IgD-negative memory B cell (primary cell): Measurements from ENCODE around the gene FCMR. TPM values are rescaled to one million over a fixed set of nuclear protein-coding genes. Genes with fewer than 3 reads are reported as not detected.

Experiments used
- polyA plus RNA-seq: library from polyadenylated mRNA; unstranded; fragments of 300-500 nt; fragmentation: Illumina TruSeq; gene quantifications from one replicate; pipeline ENCODE4 v1.2.3, GENCODE V29; 2021

Gene FCMR
- polyA plus RNA-seq, 1 donor from 2014 or later, result 1,091 TPM

Other genes starting within 250 kb of the FCMR start
- gene MAPKAPK2, start 237.0 kb downstream of the FCMR start, polyA plus RNA-seq, result 4.1 TPM
- gene IL19, start 151.2 kb downstream of the FCMR start, polyA plus RNA-seq, result not detected
- 0.56 TPM for gene IL10, start 149.4 kb downstream of the FCMR start, polyA plus RNA-seq
- gene IL20, start 56.3 kb downstream of the FCMR start, polyA plus RNA-seq, result not detected
- gene IL24, start 24.5 kb downstream of the FCMR start, polyA plus RNA-seq, result 43.5 TPM
- gene PIGR, start 24.5 kb upstream of the FCMR start, polyA plus RNA-seq, result 0.40 TPM
- gene FCAMR, start 48.5 kb upstream of the FCMR start, polyA plus RNA-seq, result not detected
- 0.14 TPM for gene C1orf116, start 110.8 kb upstream of the FCMR start, polyA plus RNA-seq
- 0.98 TPM for gene YOD1, start 129.3 kb upstream of the FCMR start, polyA plus RNA-seq
- 2.2 TPM for gene PFKFB2, start 131.3 kb upstream of the FCMR start, polyA plus RNA-seq
- not detected for gene C4BPB, start 166.9 kb upstream of the FCMR start, polyA plus RNA-seq
- not detected for gene C4BPA, start 182.3 kb upstream of the FCMR start, polyA plus RNA-seq